IMR-90 (cell line): Measurements from ENCODE around the gene ACOX3.

Experiments used
- BHLHE40 ChIP-seq: fragments of 150-350 bp; IDR thresholded peaks from 2 replicates; pipeline ENCODE4 v1.6.1; 2016; ENCODE audit warnings: mild to moderate bottlenecking, low read depth, low read length
- CEBPB ChIP-seq: IDR thresholded peaks from 2 replicates; pipeline ENCODE4 v1.6.1; 2012; ENCODE audit warnings: low read depth, low read length, improper control_type of control experiment
- CTCF ChIP-seq: conservative IDR thresholded peaks from 2 replicates; pipeline ENCODE4 v1.5.1; 2012; ENCODE audit warnings: mild to moderate bottlenecking, low read depth, low read length, improper control_type of control experiment
- ELK1 ChIP-seq: fragments of 150-350 bp; IDR thresholded peaks from 2 replicates; pipeline ENCODE4 v1.6.1; 2016; ENCODE audit warnings: low read depth, mild to moderate bottlenecking, low read length, moderate library complexity, borderline replicate concordance
- FOS ChIP-seq: fragments of 150-350 bp; IDR thresholded peaks from 2 replicates; pipeline ENCODE4 v1.6.1; 2016; ENCODE audit warnings: low read depth, low read length
- MAFK ChIP-seq: IDR thresholded peaks from 2 replicates; pipeline ENCODE4 v1.6.1; 2012; ENCODE audit warnings: low read depth, low read length, improper control_type of control experiment
- MXI1 ChIP-seq: IDR thresholded peaks from 2 replicates; pipeline ENCODE4 v1.6.1; 2012; ENCODE audit warnings: low read depth, mild to moderate bottlenecking, low read length, moderate library complexity, borderline replicate concordance
- NFE2L2 ChIP-seq: fragments of 150-350 bp; IDR thresholded peaks from 2 replicates; pipeline ENCODE4 v1.6.1; 2016; ENCODE audit warnings: low read depth, mild to moderate bottlenecking, low read length
- POLR2A ChIP-seq: IDR thresholded peaks from 2 replicates; pipeline ENCODE4 v1.6.1; 2012; ENCODE audit warnings: mild to moderate bottlenecking, low read depth, low read length
- RCOR1 ChIP-seq: IDR thresholded peaks from 2 replicates; pipeline ENCODE4 v1.6.1; 2012; ENCODE audit warnings: mild to moderate bottlenecking, low read length, improper control_type of control experiment; ENCODE audit not compliant: insufficient replicate concordance
- RFX5 ChIP-seq: IDR thresholded peaks from 2 replicates; pipeline ENCODE4 v1.8.0; 2012; ENCODE audit warnings: low read depth, mild to moderate bottlenecking, low read length, moderate library complexity
- SMC3 ChIP-seq: fragments of 150-350 bp; IDR thresholded peaks from 2 replicates; pipeline ENCODE4 v1.6.1; 2016; ENCODE audit warnings: low read depth, mild to moderate bottlenecking, antibody characterized with exemption, low read length, moderate library complexity
- USF2 ChIP-seq: fragments of 150-350 bp; IDR thresholded peaks from 2 replicates; pipeline ENCODE4 v1.6.1; 2017; ENCODE audit warnings: mild to moderate bottlenecking, antibody characterized with exemption, low read length, low read depth

- TF ChIP-seq SMC3 (no peak), CTCF (no peak), USF2 (no peak), RFX5 (no peak), MXI1 (no peak), ELK1 (no peak), RCOR1 (no peak), POLR2A (no peak), BHLHE40 (no peak), MAFK (no peak), FOS (no peak), CEBPB (no peak), NFE2L2 (no peak)
These were observed 39.7 kb upstream of the ACOX3 start for GRCh38 chr4:8480221-8480620.
